Suppressor macrophage (primary cell): ENCODE results near the gene CREG2.

Experiments used
- DNase-seq, 4 experiments: peaks; one replicate each; pipeline ENCODE4 v3.0.0-alpha.2; 2020 to 2022
- total RNA-seq, 17 experiments: gene quantifications; one replicate each; lab custom pipeline; 2026; ENCODE audit warnings: mixed read lengths in 6 of 17, inconsistent platforms in 3 of 17; lab: John Stamatoyannopoulos, UW

CREG2 gene, protein sequence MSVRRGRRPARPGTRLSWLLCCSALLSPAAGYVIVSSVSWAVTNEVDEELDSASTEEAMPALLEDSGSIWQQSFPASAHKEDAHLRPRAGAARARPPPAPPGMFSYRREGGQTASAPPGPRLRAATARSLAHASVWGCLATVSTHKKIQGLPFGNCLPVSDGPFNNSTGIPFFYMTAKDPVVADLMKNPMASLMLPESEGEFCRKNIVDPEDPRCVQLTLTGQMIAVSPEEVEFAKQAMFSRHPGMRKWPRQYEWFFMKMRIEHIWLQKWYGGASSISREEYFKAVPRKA
- total RNA-seq = 0.07 to 3.0 (median 0.29) reads per million in 17 experiments

DNA sequence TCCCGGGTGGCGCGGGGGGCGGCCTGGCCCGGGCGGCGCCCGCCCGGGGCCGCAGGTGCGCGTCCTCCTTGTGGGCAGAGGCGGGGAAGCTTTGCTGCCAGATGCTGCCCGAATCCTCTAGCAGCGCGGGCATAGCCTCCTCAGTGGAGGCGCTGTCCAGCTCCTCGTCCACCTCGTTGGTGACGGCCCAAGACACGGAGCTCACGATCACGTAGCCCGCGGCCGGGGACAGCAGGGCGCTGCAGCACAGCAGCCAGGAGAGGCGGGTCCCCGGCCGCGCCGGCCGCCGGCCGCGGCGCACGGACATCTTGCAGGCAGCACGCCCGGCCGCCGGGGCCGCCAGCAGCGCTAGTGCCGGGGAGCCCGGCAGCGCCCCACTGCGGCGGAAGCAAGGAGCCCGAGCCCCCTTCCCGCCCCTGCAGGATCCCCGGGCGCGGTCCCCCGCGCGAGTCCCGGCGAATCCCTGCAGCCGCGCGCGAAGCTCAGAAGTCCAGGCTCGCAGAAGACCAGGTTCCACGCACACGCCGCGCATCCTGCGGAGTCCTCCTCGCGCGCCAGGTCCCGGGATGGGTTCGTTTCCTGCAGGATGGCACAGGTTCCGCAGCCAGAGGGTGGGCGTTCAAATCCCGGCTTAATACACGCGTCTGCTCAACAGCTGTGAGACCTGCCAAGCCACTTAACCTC is at the start of gene CREG2:
Gene CREG2, minus strand, starts transcription at position 353 of the 684 bp plus-strand sequence. Its CDS starts 46 bp downstream, at position 307.
- DNase-seq = peak; percentile 71 to 90 (median 78)

DNA sequence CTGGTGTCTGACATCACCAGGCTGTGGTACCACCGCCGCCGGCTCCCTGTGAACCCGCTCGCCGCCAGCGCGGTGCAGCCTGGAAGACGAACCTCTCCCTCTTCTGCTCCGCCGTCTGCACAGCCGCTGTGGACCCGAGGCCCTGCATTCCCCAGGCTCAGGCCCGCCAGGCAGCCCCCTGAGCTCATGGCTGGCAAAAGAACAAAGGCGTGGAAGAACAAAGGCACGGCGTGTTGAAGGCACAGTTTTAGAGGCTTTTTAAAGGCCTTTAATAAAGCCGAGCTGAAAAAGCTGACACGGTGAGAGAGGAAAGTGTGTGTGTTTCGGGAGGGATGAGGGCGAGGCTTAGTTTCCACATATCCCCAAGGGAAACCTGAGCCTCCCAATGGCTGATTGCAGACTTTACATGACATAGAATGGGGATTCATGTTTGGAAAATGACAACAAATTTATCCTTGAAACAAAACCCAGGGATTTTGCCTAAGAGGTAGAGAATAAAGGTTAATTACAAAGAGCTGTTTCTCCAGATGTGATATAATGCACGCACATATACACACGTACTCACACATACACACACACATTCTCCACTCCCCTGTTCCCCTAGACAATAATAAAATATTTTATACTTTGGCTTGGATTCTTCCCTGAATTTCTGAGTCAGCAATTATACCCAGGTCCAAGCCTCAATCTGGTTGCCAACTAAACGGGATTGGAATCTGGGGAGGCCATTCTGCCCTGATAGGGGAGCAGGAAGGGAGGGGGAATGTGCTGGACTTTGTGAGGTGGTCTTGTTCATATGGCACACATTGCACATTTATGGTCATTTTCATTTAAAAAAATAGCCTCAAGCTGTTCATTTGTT is 47.9 kb upstream of the CREG2 start:
- DNase-seq = no peak

DNA sequence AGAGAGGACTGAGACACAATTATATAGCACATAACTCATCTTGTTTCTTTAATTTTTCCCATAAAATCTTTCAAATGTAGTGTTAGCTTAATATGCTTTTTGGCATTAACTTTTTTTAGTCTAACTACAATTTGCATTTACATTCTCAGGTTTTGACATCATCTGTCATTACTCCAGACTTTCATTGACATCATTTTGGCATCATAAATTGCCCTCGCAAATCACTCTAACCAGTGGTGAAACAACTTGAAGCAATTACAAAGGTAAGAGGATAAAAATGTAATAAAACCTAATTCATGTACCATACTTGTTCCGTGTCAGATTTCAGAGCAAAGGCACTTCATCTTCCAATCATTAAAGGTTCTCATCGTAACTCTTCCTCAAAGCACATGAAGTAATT is 46.2 kb upstream of the CREG2 start:
- DNase-seq = no peak

DNA sequence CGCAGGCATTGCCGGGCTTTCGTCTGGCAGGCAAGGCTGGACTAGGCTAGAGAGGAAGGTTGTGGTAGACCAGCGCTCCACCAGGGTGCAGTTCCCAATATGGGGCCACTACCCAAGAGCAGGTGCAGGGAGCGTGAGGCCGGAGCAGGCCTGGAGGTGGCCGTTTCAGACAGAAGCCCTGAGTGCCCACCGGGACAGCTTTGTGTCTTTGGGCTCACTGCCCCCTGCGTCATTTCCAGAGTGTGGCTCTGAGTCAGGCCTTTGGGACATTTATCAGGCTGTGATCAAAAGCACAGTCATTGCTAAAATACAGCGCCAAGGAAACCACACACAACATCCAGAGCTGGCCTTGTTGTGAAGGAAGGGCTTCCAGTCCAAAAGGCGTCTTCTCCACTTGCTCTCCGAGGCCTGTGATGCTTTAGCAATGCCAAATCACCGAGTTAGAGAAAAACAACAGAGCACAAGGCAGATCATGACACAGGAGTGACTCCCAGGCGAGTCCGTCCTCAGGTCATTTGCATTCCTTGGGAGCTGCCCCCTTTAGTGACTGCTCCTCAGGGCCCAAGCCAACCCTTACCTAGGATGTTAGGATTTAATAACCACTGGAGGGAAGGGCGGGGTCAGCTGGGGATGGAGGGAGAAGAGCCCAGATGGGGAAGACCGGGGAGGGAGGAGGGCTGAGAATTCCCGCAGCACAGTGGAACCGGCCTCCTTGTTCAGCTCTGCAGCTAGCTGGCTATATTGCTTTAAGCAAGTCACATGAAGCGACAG is 45.3 kb upstream of the CREG2 start:
- DNase-seq = no peak

DNA sequence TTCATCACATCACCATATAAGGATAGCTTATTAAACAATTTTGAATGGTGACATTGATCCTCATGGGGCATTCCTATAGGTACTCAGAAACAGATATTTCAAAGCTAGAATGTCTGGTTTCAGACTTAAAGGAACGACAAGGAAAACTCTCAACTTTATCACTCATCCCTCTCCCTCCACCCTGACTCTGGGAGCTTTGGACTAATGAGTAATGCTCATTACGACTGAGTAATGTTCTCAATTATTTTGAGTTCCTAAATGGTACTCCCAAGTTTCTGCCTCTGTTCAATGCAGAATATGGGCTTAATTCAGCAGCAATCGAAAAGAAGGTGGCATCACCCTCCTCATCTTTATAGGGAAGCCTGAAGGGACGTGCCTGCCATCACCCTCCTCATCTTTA is 44.2 kb upstream of the CREG2 start:
- DNase-seq = no peak

DNA sequence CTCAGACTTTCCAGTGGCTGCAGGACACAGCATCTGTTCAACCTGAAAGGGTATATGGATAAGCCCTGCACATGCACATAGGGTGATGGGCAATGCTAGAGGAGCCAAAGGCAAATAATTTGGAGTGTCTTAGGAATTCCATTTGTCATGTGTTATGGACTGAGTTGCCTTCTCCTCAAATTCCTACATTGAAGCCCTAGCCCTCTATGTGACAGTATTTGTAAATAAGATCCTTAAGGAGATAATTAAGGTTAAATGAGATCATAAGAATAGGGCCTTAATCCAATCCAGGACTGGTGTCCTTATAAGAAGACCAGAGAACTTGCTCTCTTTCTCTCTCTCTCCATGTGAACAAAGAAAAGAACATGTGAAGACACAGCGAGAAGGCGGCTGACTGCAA is 42.9 kb upstream of the CREG2 start:
- DNase-seq = no peak

DNA sequence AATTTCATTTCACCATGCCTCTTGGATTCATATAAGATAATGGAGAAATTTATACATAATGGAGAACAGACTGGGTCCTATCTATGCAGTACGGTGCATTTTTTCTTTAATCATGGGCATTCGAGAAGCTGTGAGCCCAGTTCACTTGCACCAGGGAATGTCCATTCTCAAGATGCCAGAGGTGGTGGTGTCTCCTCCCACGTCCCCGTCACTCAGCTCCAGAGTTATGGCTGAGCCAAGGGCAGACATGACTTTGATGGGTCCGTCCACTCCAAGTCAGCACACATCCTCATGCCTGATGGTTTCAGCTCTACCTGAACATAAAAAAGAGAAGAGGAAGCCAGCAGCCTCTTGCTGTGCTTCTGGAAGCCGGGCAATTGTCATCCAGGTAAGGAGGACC is 42.1 kb upstream of the CREG2 start:
- DNase-seq = no peak

DNA sequence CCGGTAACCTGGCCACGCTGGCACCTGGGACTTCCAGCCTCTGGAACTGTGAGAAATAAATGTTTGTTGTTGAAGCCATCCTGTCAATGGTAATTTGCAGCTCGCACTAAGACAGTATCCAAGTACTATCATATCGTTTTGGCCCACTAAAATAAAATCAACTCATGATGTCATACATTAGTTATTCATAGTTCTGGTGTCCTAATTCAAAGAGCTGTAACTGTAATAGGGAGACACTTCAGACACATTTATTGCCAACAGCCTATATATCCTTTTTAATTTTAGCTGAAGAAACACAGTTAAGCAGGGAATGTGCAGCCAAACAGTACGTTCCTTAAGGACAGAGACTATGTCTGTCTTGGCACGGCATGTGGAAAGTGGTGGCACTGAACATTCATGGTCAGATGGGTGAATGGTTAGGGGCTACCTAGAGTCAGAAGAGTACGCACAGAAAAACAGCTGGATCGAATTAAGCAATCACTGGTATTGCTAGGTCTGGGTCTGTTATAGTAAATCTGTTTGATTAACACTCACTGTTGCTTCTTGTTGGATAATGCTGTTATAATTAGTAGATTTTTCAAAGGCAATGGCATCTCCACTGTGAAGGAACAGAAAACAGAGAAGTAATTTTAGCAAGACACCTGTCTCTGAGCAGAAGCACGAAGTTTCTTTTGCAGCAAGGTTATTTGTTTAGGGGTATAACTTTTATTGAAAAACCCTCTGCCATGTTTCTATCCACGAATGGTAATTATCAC is 41.3 kb upstream of the CREG2 start:
- no peak for DNase-seq

DNA sequence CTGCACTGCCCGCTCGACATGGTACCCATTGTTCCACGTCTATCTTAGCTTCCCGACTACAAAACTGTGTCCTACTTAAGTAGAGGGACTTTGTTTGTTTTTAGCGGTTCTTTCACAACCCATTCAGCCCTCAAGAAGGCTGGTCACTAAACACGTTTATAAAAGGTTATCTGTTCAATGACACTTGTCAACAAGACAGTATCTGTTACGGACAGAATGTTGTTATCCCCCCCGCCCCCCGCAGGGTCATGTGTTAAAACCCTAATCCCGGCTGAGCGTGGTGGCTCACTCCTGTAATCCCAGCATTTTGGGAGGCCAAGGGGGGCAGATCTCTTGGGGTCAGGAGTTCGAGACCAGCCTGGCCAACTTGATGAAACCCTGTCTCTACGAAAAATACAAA is 40.4 kb upstream of the CREG2 start:
- no peak for DNase-seq

DNA sequence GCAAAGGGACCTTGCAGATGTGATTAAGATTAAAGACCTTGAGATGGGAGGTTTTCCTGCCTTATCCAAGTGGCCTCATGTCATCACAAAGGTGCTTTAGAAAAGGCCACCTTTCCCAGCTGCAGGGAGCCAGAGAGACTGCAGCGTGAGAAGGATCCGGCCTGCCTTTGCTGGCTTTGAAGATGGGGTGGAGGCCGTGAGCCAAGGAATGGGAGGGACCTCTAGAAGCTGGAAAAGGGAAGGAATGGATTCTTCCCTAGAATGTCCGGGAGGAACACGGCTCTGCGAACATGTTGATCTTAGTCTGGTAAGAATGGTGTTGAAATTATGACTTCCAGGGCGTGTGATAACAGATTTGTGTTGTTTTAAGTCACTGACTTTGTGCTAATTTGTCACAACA is 39.9 kb upstream of the CREG2 start:
- DNase-seq = no peak

DNA sequence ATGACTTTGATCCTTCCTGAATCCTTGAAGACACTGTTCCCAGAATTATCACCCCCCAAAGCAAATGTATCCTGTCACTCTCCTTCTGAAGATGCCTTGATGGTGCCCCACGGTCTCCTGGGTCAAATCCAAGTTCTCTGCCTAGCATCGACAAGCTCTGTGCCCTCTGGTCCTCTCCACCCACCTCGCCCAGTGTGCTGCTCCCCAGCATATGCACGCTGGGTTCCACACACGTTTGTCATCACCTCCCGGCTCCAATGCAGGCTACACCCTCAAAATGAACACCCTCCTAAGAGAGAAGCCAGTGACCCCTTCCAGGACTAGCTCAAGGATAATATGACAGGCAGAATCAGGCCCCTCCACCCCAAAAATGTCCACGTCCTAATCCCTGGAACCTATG is 39.5 kb upstream of the CREG2 start:
- no peak for DNase-seq

DNA sequence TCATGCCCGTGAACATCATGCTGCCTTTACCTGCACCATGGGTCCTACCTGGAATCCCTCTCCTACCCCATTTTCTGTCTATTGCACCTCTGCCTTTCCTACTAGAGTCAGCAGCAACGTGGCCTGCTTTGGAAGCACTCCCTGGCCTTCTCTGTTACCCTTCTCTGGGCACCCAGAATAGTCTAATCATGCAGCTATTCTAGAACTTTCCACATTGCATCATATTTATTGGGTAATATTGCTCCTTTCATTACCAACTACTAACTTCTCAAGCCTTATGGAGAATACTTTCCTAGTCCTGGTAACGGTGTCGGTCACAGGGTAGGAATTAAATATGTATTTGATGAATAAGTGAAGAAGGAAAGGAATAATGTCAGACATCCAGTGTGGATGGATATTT is 33.3 kb upstream of the CREG2 start:
- peak in 2 of 4 experiments; percentile 37 to 45 for DNase-seq

DNA sequence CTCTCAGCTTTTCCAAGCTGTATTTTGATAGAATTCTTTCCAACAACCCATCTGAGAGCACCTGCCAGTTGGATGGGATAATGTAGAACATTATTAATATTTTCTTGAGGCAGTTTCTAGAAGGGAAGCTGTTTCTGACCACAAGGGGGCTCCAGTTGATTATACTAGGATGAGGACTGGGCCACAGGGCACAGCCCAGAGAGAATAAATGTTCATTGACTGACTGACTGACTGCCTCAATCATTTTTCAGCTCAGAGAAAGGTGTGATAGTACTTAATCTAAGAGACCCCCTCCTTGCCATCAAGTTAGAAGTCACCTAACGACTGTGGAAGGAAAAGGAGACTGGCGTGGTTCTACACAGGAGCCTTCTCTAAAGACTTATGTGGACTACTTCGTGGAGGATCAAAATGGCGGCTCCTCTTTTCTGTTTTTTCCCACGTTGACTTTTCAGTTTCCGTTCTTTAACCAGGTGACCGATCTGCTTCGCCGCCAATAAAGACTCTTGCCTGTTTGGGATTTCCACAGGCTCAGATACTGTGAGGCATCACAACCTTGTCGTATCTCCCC is 31.9 kb upstream of the CREG2 start:
- peak; percentile 82 to 93 (median 85) for DNase-seq

DNA sequence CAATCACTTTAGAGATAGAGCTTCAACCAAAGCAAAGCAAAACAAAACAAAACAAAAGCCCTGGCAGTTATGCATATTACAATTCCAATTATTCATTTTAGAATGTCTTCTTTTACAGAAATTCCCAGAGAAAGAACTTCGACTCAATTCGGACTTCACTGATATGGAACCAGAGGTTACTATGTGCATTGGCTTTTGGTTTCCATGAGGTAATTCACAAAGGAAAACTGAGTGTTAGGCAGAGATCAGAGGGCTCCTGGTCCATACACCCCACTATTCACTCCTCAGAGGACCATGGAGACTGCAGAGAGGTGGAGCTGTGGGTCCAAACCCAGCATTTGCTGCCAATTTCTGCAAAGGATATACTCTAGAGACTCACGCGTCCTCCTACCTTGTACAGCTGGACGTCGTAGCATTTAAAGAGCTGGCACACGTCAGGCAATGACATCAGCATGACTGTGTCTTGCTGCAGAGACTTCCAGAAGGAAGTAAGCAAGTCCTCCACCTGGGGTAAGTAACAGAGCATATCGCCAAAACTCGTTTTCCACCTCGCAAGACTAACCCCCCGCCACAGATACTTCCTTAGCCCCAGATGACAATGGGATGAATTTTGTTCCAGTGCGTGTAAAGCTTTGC is 31.3 kb upstream of the CREG2 start:
- no peak for DNase-seq

DNA sequence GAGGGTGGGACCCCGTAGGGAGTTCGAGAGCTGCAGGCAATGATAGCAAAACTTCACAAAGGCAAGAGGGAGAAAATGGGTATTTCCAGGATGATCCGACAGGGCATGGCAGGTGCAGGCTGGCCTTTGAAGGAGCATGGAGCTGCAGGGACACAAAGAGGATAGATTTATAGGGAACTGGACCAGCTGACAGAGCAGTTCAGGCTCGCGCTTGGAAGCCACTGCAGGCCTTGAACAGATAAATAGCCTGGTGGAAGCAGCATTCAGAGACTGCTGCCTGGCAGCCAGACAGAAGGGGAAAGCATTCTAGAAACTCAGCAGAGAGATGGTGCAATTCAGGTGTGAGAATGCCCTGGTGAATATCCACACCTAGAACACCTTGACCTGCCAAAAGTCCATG is 29.3 kb upstream of the CREG2 start:
- DNase-seq = peak in 1 of 4 experiments; percentile 29

DNA sequence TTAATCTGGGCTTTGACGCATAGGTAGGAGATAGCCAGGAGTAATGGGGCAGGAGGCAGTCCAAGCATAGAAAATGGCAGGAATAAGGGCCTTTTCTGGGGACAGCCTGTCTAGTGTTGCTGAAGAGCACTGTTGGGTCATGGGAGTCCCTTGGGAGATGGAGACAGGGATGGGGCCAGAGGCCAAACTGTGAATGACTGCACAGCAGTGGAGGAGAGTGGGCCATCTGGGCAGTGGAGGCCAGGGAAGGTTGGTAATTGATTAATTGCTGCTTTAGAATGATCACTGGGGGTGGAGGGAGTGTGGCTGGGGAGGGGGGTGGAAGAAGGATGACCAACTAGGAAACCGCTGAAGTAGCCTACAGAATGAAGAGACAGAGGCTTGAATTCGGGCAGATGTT is 28.6 kb upstream of the CREG2 start:
- DNase-seq = no peak

DNA sequence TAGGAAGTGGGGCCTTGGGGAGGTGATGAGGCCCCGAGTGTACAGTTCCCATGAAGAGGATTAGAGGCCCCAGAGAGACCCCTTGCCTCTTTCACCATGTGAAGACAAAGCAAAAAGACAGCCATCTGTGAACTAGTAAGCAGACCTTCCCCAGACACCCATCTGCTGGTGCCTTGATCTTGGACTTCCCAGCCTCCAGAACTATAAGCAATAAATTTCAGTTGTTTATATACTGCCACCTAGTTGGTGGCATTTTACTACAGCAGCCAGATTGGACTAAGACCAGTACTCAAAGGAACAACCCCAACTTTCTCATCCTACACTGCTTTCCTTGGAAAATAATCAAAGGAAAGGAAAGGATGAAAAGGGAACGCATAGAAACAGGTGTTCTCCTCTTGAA is 27.9 kb upstream of the CREG2 start:
- peak in 2 of 4 experiments; percentile 15 to 43 for DNase-seq

DNA sequence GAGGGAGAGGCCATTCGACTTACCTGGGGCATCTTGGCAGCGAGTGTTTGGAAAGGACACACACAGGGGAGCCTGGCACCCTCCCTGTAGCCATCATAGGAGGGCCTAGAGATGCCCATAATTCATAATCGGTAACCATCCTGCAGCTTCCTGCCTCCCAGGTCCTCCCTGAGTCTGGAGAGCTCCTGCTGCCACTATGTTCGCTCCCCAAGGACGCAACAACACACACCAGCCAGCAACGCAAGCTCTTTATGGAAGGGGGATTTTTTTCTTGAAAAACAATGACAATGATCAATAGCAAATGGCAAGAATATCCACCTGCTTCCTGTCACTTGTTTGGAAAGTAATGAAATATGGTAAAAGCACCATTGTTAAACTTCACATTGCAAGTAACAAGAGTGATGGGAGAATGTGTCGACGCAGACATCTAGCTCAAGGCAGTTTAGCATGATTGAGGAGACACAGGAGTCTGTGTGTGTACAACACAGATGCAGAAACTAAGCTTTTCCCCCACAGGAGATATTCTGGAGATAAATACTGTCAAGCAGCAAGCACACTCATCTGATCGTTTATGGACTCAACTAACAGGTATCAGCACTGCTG is 24.9 kb upstream of the CREG2 start:
- no peak for DNase-seq

DNA sequence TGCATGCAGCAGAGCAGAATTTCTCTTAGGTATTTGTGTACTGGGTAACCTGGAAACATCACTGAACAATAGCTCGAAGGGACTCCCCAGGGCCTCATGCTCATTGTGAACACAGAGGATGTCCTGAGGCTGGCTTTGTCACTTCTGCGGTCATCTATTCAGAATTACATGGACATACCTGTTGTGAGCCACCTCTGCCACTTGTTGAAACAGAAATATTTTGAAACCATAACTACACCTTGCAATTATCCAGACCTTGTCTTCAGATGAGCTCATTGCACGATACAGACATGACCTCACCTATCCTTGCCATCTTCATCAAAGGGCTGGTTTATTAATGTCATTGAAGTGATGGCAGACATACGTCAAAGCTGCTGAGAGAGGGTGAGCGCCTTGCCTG is 23.4 kb upstream of the CREG2 start:
- no peak for DNase-seq

DNA sequence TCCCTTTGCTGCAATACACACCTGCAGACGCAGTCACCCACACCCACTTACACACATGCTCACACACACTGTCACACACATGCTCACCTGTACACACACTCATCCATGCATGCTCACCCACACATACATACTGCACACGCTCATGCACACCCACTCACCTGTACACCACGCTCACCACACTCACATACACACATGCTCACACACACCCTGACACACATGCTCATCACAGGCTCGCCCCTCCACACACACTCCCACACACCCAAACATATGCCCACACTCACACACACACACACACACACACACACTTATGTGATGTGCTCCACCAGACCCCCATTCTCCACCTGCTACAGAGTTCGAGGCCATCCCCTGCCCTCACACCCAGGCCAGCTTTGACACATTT is 22.8 kb upstream of the CREG2 start:
- no peak for DNase-seq

DNA sequence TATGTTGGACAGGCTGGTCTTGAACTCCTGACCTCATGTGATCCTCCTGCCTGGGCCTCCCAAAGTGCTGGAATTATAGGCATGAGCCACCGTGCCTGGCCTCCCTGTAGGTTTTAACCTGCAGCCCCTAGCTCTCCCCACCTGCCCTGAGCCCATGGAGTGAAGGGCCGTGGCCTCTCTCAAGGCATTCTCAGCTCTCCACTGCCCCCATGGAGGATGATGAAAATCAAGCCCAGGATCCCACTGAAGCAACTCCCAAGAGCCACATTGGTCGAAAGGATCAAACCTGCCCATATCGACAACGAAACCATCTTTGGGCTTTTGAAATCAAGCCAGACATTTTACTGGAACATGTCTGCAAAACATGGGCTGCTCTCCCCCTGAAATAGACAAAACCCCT is 22.4 kb upstream of the CREG2 start:
- no peak for DNase-seq
